Left lobe of liver (tissue), 2 donors: Measurements from ENCODE around the gene HNF1B. TPM values are rescaled to one million over a fixed set of nuclear protein-coding genes. Genes with fewer than 3 reads are reported as not detected.
"Not testable (repeated sequence)": the region's sequence is repeated elsewhere in the genome, so short reads cannot be mapped to it uniquely, and the experiment has no call there.

ENCODE experiments used
- ATAC-seq: fragments of 200-7000 bp; cut with Tn5 transposase; one replicate; pipeline ENCODE4 v1.9.1; 2020; ENCODE audit warnings: mild to moderate bottlenecking, moderate library complexity
- DNase-seq: peaks from one replicate; pipeline ENCODE4 v3.0.0-alpha.2; 2020; ENCODE audit warnings: low spot score
- total RNA-seq: library from RNA; stranded (reverse); gene quantifications from one replicate; pipeline ENCODE4 v1.2.1, GENCODE V29; 2021
- donor health status: DM: no; HTN: no; CAD: no; lungs with moderate emphysema.
- donor health status: DM: no; HTN: yes; CAD: no.

The HNF1B gene
- total RNA-seq, 1 donor from 2014 or later, result 8.4 TPM

DNA sequence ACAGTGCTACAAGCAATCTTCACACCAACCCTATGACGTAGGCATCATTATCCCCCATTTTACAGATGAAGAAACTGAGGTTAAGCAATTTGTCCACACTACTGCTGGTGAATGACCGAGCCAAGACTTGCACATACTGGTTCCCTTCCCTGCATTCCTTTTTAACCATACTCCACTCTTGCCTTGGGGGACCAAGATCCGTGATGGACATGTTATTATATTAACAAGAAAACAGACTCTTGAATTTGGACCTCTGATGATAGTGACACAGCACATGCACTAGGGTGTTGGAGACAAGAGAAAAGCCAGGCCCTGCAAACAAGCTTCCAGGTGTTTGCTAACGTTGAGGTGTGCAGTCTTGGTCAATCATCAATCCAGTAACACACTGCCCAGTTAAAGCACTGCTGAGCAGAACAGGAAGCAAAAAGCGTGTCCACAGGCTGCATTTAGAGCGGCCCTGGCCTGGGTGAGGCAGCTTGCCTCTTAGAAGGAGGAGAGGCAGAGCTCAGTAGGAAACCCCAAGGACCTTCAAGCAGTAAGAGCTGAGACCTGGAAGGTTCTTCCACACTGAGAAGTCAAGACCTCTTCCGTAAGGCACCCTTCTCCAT lies 36.7 kb downstream of the HNF1B start:
- ATAC-seq, result peak; percentile 81
- peak; percentile 79 for DNase-seq

DNA sequence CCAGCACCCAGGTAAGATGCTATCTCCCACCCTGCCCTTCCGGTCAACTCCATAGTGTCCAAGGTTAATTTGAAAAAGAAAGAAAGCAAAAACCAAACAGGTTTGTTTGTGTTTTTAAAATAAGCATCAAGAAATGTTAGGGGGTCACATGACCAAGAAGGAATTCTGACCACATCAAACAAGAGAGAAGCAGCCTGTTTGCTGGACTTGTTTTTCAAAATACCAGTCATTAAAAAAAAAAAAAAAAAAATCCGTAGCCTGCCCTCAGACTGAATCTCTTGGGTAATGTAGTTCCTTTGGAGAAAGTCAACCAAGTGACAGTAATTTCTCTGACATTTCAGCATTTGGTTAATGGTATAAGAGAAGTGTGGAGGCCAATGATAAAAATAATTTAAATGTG lies 38.4 kb downstream of the HNF1B start:
- no peak for ATAC-seq
- DNase-seq, result no peak

DNA sequence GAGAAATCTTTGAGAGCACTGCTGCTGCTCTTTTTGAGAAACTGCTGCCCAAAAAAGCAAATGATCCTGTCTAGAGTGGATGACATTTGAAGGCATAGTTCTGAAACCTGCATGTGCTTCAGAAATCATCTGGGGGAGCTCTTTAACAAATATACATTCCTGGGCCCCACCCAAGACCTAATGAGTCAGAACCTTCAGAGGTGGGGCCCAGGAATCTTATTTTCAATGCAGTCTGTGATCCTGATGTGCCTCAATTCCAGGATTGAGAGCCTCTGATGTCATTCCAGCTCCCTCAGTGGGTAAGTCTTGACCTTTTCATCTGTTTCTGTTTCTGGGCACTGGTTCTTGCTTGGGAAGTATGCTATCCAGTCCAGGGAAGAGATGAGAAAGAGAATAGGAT lies 42.3 kb downstream of the HNF1B start:
- DNase-seq, result no peak
- ATAC-seq, result no peak

GRCh38 chr17:37701496-37701898 lies 43.4 kb downstream of the HNF1B start:
- DNase-seq (peak; percentile 66), ATAC-seq (peak; percentile 97)

GRCh38 chr17:37700881-37701280 lies 44.0 kb downstream of the HNF1B start:
- DNase-seq (no peak), ATAC-seq (no peak)

DNA sequence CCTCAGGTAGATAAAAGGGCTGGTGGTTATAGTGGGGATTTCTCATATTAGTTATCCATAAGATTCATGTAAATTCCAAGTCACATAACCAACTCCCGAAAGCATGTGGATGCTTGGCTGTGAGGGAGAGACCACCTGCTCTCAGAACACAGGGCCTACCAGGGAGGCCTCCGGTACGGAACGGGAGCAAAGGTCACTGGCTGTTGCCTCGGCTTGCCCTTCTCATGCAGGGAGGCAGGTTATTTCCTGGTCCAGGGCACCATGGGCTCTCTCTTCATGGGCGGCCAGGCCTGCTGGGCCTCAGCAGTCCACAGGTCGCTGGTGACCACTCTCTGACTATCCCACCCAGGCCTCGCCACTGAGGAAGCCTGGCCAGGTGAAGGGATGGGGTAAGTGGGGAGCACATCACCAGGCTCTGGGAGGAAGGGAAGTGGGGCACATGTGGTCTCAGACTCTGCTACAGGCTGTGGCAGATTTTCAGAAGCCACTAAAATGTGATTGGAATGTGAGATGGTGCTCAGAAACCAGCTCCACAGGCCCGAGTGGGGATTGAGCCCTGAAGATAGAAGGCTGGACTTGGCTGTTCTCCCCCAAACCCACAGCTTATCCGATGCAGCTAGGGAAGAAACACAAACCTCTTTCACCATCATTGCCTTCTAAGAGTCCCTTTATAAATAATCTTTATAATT lies 45.4 kb downstream of the HNF1B start:
- no peak for ATAC-seq
- DNase-seq, result no peak

DNA sequence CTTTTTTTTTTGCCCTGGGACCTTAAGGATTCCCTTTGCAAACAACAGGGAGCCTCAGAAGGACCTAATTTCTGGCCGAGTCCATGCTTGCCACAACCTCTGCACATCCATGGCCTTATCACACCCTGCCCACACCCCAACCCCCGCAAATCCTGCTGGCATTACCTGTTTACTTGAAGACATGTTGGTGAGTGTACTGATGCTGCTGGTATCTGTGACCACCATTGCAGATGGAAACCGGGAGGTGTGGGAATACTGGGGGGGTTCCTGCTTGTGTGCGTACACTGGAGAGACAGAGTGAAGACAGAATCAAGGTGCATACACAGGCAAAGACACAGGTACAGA lies 46.0 kb downstream of the HNF1B start:
- no peak for ATAC-seq

DNA sequence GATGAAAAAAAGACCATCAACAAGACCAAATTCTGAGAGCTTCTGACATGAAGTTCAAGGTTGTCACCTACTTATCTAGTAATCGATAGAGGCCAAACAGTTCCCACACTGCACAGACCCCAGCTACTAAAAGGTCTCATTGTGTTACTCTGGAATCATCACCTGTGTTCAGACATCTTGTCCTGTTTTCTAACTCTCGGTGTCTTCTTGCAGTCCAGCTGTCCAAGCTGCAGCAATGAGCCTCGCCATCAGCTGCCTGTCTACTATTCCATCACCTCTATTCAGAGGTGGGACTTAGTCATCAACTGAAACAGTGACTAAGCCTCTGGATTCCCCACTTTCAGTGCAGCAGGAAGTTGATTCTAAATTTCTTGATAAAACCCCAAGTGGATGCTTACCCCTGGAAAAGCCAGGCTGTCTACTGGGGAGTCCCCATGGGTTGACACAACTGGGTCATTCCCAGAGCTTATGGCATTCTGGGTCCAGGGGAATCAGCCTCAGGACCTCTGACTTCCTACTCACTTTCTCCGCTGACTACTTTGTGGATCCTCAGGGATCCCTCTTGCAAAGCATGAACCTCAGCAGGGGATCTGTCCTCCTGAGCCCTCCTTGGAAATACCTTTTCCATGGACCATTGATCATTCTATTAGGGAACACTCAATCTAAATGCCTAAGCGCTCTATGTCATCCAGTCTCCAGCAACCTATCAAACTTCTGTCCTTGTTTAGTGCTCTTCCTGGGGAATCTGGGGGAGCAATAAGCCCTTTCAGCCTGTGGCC lies 46.5 kb downstream of the HNF1B start:
- DNase-seq (no peak), ATAC-seq (no peak)

More for the DNA sequence above, 46.0 kb downstream of the HNF1B start:
- DNase-seq, result no peak

DNA sequence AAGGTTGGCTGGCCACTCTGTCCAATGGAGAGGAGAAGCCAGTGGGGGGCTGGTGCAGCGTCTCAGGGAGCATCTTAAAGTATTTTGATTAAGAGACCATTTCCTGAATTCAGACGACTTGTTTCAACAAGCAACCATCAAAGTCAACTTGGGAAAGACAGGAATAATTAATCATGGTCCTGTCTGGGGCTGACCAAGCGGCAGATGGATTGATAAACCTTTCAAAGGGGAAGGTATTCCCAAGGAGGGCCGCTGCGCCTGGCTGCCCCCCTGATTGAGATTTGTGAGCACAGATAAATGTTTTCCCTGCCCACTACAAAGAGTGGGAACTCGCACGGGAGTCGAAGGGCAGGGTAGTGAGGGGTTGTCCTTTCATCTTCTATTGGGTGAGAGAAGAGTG lies 47.5 kb downstream of the HNF1B start:
- DNase-seq (no peak), ATAC-seq (no peak)

- no peak for ATAC-seq
- DNase-seq, result no peak
These were observed 48.5 kb downstream of the HNF1B start for GRCh38 chr17:37696366-37696765.

- no peak for DNase-seq
- no peak for ATAC-seq
These were observed 49.1 kb downstream of the HNF1B start for GRCh38 chr17:37695726-37696125.

DNA sequence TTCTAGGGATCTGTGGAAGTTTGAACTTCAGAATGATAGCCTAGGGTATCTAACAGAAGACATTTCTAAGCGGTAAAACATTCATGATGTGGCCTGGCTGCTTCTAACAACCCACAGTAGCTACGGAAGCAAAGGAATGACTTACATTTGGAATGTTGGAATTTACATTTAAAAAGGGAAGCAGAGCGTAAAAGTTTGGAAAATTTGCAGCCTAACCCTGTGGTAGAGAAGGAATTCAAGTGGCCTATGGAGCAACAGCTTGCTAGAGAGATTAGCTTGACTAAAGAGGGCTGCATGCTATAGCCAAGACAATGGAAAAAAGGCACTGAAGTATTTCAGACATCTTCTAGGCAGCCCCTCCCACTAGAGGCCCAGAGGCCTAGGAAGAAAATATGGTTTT lies 50.1 kb downstream of the HNF1B start:
- ATAC-seq (no peak), DNase-seq (no peak)

GRCh38 chr17:37693328-37693727 lies 51.5 kb downstream of the HNF1B start:
- no peak for ATAC-seq
- no peak for DNase-seq

DNA sequence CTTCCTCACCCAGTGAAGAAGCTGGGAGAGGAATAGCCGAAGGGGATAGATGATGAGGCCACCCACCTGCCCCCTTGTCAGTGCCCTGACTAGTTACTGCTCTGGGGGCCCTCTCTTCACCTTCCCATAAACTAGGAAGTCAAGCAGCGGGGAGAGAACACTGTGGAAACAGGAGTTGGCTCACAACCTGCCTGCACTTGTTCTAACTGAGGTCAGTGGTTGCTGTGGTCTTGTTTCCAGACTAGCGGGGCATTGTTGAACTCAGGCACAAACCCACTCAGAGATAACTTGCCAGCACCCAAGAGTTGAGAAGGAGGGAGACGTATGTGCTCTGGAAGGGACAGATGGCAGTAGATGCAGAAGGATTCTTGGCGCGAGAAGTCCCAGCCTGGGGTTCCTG lies 53.1 kb downstream of the HNF1B start:
- ATAC-seq, result no peak
- DNase-seq, result no peak

- ATAC-seq, result no peak
- no peak for DNase-seq
These were observed 55.5 kb downstream of the HNF1B start for GRCh38 chr17:37689317-37689716.

GRCh38 chr17:37683454-37683984 lies 61.3 kb downstream of the HNF1B start:
- peak; percentile 87 for ATAC-seq

DNA sequence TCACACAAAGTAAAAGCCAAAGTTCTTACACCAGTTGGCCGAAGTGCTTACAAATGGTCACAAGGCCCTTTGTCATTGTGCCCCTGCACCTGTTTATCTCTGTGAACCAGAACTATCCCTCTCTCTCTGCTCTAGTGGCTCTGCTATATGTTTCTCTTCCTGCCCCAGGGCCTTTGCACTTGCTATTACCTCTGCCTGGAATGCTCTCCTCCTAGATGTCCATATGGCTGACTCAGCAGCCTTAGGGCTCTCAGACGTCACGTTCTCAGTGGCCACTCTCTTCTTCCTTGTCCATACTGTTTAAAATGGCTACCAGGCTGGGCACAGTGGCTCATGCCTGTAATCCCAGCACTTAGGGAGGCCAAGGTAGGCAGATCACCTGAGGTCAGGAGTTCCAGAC lies 62.9 kb downstream of the HNF1B start:
- DNase-seq (no peak), ATAC-seq (no peak)

More at GRCh38 chr17:37683454-37683984, 61.3 kb downstream of the HNF1B start:
- DNase-seq, result no peak

GRCh38 chr17:37679995-37680394 lies 64.9 kb downstream of the HNF1B start:
- ATAC-seq, DNase-seq: not testable (repeated sequence)

DNA sequence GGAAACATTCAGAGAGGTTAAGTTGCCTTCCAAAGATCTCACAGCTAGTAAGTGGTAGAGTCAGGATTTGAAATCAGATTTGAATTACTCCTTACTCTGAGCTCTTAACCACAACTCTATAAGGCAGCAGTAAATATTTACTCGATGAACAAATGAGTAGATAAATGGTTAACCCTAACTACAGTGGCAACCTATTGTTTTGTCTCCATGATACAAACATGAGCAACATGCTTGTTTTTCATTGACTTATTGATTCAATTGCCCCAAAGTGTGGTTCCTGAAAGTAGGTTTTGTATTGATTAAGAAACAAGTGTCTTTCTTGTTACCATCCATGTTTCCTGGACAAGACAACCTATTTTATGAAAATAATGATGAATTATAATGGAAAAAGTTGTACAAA lies 66.8 kb downstream of the HNF1B start:
- ATAC-seq, result no peak
- no peak for DNase-seq

DNA sequence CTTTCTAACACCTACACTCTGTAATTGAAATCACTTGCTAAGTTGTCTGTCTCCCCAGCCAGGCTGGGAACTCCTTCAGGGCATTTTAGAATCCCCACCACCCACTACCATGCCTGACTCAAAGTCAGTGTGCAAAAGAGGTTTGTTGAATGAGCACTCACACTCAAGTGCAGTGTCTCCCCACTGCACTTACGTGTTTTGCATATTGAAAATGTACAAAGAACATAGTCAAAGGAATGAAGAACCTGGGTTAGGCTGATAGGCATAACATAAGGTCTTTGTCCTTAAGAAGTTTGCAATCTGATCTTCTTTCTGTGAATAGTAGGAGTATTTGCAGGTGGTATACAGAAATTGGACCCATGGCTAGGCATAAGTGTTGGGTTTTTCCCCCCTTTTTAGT lies 67.8 kb downstream of the HNF1B start:
- ATAC-seq (no peak), DNase-seq (no peak)

GRCh38 chr17:37676115-37676925 lies 68.5 kb downstream of the HNF1B start:
- peak; percentile 74 for DNase-seq
- ATAC-seq, result peak; percentile 77
